ENCODE results near the gene CAPN1. TPM values are rescaled to one million over a fixed set of nuclear protein-coding genes. Genes with fewer than 3 reads are reported as not detected.
"Not testable (repeated sequence)": the region's sequence is repeated elsewhere in the genome, so short reads cannot be mapped to it uniquely, and the experiment has no call there.

The CAPN1 gene
- total RNA-seq, 1 experiment from 2014 or later, result 288 TPM

- DNase-seq, result no peak
- intact Hi-C loops (cut with micrococcal nuclease; ENCODE audit: unreplicated experiment), result no loop called here
- no TSS peak for BruUV-seq (replicated peaks)
- H3K9me3 Mint-ChIP-seq (ENCODE audit: low read depth, unreplicated experiment), result peaks cover 3% of the 10 kb centered on the region
- H3K36me3 Mint-ChIP-seq (ENCODE audit: insufficient read depth, unreplicated experiment), result peaks cover 29% of the 10 kb centered on the region
- no peak overlapping the region for H3K27ac Mint-ChIP-seq (ENCODE audit: unreplicated experiment)
- no peak overlapping the region for H3K4me3 Mint-ChIP-seq (ENCODE audit: low read depth, unreplicated experiment)
- CTCF ChIA-PET, result interaction anchor here (0.9 to 1.0 kb wide), 2 partner anchors 19 to 49 kb away, joined by 3 to 7 read pairs; no protein-coding TSS in a partner anchor
- H3K4me1 Mint-ChIP-seq (ENCODE audit: low read depth, unreplicated experiment), result no peaks in the 10 kb centered on the region
- TF ChIP-seq CTCF (IDR thresholded peaks at IDR 0.05; ENCODE audit: unreplicated experiment), result no peak
- no peaks in the 10 kb centered on the region for H3K27me3 Mint-ChIP-seq (ENCODE audit: unreplicated experiment)
These were observed 43.8 kb downstream of the CAPN1 start for GRCh38 chr11:65225279-65226102.

GRCh38 chr11:65226103-65226442, 44.3 kb downstream of the CAPN1 start:
- TF ChIP-seq CTCF (IDR thresholded peaks at IDR 0.05; ENCODE audit: unreplicated experiment), result no peak
- Mint-ChIP-seq H3K36me3 (ENCODE audit: insufficient read depth, unreplicated experiment) (peaks cover 23% of the 10 kb centered on the region), H3K9me3 (ENCODE audit: low read depth, unreplicated experiment) (peaks cover 3% of the 10 kb centered on the region), H3K4me1 (ENCODE audit: low read depth, unreplicated experiment) (no peaks in the 10 kb centered on the region), H3K4me3 (ENCODE audit: low read depth, unreplicated experiment) (no peak overlapping the region), H3K27ac (ENCODE audit: unreplicated experiment) (no peak overlapping the region), H3K27me3 (ENCODE audit: unreplicated experiment) (no peaks in the 10 kb centered on the region)
- intact Hi-C loops (cut with micrococcal nuclease; ENCODE audit: unreplicated experiment), result no loop called here
- CTCF ChIA-PET, result interaction anchor here (0.9 kb wide), 1 partner anchor 49 kb away, joined by 7 read pairs; no protein-coding TSS in a partner anchor
- BruUV-seq (replicated peaks), result no TSS peak
- no peak for DNase-seq

GRCh38 chr11:65227879-65228278, 46.2 kb downstream of the CAPN1 start:
- BruUV-seq (replicated peaks), result no TSS peak
- no peak overlapping the region for H3K27ac Mint-ChIP-seq (ENCODE audit: unreplicated experiment)
- H3K9me3 Mint-ChIP-seq (ENCODE audit: low read depth, unreplicated experiment), result peaks cover 3% of the 10 kb centered on the region
- no peak for DNase-seq
- no peak overlapping the region for H3K4me3 Mint-ChIP-seq (ENCODE audit: low read depth, unreplicated experiment)
- H3K36me3 Mint-ChIP-seq (ENCODE audit: insufficient read depth, unreplicated experiment), result peaks cover 20% of the 10 kb centered on the region
- H3K4me1 Mint-ChIP-seq (ENCODE audit: low read depth, unreplicated experiment), result no peaks in the 10 kb centered on the region
- H3K27me3 Mint-ChIP-seq (ENCODE audit: unreplicated experiment), result no peaks in the 10 kb centered on the region
- CTCF ChIA-PET, result no interaction called here
- TF ChIP-seq CTCF (IDR thresholded peaks at IDR 0.05; ENCODE audit: unreplicated experiment), result no peak
- intact Hi-C loops (cut with micrococcal nuclease; ENCODE audit: unreplicated experiment), result no loop called here

- Mint-ChIP-seq H3K27ac (ENCODE audit: unreplicated experiment) (no peak overlapping the region), H3K9me3 (ENCODE audit: low read depth, unreplicated experiment) (no peaks in the 10 kb centered on the region), H3K27me3 (ENCODE audit: unreplicated experiment) (no peaks in the 10 kb centered on the region), H3K36me3 (ENCODE audit: insufficient read depth, unreplicated experiment) (no peaks in the 10 kb centered on the region), H3K4me3 (ENCODE audit: low read depth, unreplicated experiment) (no peak overlapping the region), H3K4me1 (ENCODE audit: low read depth, unreplicated experiment) (no peaks in the 10 kb centered on the region)
- DNase-seq, result no peak
- no peak for TF ChIP-seq CTCF (IDR thresholded peaks at IDR 0.05; ENCODE audit: unreplicated experiment)
- BruUV-seq (replicated peaks), result no TSS peak
- intact Hi-C loops (cut with micrococcal nuclease; ENCODE audit: unreplicated experiment), result no loop called here
- CTCF ChIA-PET, result no interaction called here
These were observed 54.7 kb downstream of the CAPN1 start for GRCh38 chr11:65236194-65237059.

GRCh38 chr11:65238302-65238701, 56.6 kb downstream of the CAPN1 start:
- H3K36me3 Mint-ChIP-seq (ENCODE audit: insufficient read depth, unreplicated experiment); H3K9me3 Mint-ChIP-seq (ENCODE audit: low read depth, unreplicated experiment); H3K4me3 Mint-ChIP-seq (ENCODE audit: low read depth, unreplicated experiment); H3K27ac Mint-ChIP-seq (ENCODE audit: unreplicated experiment); H3K27me3 Mint-ChIP-seq (ENCODE audit: unreplicated experiment); CTCF ChIA-PET; H3K4me1 Mint-ChIP-seq (ENCODE audit: low read depth, unreplicated experiment); DNase-seq; intact Hi-C loops (cut with micrococcal nuclease; ENCODE audit: unreplicated experiment); BruUV-seq (replicated peaks): not testable (repeated sequence)
